Urothelium cell line (cell line): ENCODE results near the gene TTC34.

Experiments used
- DNase-seq: peaks from one replicate; pipeline ENCODE4 v3.0.0; 2011; ENCODE audit warnings: low spot score, mixed read lengths
- FAIRE-seq: peaks from 2 replicates; lab custom pipeline; 2011; peaks lifted over from hg19 to GRCh38; lab: Jason Lieb, UNC

The TTC34 gene, protein sequence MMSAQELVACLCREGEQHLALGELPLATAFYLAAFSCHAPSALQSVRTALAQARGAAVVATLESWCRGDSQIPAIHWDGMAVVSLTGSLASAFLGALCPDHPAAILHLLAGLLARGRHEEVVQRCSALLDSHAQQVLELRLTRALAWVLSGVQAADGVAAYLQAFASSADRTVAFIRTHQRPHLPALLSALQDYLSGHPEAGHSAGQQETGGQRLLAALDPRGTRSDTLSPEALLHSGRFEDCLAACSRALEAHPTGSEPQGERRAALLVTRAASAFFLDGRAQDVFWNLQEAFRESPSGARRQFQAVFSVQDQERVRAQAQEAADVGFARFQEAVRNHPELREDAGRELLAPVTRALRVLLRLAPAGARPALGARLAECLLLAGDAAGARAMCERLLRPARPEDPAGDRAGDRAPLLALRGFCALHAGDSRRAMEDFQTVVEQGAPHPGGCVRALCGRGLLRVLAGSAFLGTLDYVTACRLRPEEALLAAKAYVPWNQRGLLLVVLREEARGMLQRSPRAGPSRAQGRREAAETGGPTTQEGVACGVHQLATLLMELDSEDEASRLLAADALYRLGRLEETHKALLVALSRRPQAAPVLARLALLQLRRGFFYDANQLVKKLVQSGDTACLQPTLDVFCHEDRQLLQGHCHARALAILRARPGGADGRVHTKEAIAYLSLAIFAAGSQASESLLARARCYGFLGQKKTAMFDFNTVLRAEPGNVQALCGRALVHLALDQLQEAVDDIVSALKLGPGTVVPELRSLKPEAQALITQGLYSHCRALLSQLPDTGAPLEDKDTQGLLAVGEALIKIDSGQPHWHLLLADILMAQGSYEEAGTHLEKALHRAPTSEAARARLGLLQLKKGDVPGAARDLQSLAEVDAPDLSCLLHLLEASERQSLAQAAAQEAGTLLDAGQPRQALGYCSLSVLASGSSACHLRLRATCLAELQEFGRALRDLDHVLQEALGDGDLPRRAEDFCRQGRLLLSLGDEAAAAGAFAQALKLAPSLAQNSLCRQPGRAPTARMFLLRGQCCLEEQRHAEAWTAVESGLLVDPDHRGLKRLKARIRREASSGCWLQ

DNA sequence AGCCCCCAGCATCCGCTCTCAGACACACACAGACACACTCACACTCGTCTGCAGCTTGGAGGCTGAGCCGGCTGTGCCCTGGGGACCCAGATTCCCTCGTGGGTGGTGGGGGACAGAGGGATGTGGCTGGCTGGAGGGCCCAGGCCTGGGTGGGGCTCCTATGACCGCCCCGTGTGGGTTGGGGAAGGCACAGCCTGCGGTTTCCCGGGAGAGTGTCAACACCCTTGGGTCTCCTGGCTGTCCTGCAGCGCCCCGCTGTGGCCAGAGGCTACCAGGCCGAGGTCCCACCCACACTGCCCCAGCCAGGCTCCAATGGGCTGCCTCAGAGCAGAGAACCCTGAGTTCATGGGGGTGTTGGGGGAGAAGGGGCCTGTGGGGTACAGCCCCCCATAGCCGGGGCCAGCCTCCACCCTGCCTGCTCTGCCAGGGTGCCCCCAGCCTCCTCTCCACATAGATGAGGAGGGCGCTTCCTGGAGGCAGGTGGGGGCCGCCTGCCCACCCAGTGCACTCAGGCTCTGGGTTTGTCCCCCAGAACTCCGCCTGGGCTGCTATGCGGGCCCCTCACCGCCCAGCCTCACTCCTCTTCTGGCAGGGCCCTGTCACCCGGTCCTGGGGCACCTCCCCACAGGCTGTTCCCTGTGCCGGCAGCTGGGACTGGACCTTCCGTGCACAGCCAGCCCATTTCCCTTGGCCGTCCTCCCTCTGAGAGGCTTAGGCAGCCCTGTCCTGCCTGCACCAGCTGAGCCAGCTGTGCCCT, at the start of gene TTC34:
TSS of gene TTC34 (minus strand) at position 159 of the 757 bp plus-strand sequence. CDS start 866 bp downstream, outside the sequence.
- DNase-seq (peak; percentile 50), FAIRE-seq (no peak)

DNA sequence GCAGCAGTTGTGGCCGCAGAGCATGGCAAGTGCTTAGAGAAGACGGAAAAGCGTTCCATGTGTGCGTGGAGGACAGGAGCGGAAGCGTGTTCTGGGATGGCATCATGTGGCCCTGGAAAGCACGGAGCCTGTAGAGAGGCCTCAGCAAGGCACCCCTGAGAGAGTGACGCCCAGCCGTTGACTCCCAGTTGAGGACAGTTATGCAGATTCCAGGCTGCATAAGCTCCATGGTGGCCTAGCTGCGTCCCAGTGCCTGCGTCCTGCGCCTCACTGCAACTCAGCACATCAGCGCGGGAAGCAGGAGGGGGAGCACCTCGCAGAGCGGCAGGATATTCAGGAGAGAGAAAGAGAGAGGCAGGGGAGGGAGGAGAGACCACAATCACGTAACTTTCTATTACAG, 49.0 kb upstream of the TTC34 start:
- FAIRE-seq (no peak), DNase-seq (no peak)

DNA sequence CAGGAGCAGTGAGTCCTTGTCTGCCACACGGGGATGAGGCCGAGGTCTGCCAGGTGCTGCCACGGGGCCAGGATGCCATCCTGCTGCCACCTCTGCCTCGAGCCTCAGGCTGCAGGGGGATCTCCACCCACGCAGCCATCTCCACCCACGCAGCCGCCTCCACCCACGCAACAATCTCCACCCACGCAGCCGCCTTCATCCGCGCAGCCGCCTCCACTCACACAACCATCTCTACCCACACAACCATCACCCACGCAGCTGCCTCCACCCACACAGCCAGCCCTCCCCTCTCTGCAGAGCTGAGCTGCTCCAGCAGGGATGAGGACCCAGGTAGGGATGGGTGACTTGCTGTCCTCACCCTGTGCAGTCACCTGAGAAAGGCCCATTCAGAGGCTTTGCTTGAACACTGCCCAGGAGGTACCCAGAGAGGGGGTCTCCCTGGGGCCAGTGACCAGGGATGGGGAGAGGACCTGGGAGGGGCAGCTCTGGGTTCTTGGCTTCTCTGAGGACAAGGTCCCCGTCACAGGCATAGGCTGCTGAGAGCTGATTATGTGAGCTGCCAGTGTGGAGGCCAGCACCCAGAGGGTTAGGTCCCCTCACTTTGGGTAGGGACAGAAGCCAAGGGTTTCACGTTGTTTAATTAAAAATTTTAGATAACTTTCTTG, 46.6 kb upstream of the TTC34 start:
- DNase-seq (no peak), FAIRE-seq (no peak)

- FAIRE-seq (no peak), DNase-seq (no peak)
These were observed 45.8 kb upstream of the TTC34 start for GRCh38 chr1:2847086-2847985.

DNA sequence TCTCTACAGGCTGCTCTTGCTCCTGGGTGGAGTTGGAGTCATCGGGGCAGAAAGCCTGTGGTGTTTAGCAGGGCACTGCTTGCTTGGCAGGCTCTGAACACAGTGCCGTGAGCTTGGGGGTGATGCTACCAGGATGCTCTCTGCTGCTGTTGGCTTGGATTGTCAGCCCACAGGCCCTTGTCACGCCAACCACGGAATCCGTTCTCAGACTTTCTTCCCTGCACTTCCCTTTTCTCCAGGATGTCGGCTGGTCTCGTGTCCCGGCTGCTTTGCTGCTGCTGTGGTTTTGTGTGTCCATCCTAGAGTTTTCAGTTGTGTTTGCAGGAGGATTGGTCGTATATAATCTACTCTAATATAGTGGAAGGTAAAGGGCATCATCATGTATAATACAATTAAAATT, 44.4 kb upstream of the TTC34 start:
- no peak for FAIRE-seq
- no peak for DNase-seq

DNA sequence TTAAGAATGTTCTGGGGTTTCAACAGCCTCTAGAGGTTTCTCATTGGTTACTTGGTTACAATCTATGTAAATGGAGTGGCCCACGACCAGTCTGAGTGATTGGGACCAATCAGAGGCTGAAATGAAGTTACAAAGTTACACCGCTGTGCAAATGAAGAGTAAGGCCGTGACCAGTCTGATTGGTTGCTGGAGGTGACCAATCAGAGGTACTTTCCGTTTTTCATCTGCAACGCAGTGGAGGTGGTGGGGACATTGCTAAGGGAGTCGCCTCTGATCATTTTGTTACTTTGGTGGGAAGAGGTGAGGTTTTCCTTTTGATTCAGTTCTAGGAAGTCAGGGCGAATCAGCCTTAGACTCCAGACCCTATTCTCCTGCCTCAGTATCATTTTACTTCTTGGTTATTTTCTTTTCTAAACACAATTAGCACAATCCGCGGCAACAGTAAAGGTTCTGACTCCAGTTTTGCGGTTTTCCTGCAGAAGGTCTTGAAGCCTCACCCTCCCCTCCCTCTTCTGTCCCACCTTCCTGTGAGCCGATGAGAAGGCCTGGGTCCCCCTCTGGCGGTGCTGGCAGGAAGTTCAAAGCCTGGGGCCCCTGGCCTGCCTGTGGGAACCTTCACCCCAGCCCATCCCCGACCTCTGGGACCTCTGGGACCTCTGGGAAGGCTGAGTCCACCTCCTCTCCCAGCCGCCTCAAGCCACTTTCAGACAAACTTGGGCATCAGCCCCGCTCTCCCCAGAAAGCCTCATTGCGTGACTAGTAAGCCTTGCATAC, 38.7 kb upstream of the TTC34 start:
- FAIRE-seq (no peak), DNase-seq (no peak)

DNA sequence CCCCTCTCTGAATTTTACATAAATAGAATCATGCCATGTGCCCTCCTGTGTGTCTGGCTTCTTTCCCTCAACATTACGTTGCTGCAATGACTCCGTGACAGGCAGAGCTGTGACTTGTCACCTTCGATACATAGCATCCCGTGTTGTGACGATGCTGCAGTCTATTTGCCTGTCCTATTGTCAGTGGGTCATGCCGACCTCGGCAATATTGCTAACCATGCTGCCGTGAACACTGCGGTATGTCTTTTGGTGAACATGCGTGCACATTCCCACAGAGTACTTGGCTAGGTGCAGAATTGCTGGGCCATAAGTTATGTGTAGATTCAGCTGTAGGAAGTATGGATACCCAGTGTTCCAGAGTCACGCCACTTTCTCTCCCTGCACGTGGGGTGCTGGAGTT, 36.3 kb upstream of the TTC34 start:
- DNase-seq (no peak), FAIRE-seq (no peak)

DNA sequence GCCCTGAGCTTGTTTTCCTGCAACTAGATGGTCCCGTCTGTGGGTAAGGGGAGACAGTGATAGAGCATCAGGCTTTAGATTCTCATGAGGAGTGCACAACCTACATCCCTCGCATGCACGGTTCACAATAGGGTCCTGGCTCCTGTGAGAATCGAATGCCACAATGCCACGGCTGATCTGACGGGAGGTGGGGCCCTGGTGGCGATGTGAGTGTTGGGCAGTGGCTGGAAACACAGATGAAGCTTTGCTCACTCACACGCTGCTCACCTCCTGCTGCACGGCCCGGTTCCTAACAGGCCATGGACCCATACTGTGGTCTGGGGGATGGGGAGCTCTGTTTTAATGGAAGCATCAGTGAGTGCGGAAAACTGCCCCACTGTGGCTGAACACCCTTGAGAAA, 35.8 kb upstream of the TTC34 start:
- FAIRE-seq = no peak
- DNase-seq = no peak

- no peak for DNase-seq
- no peak for FAIRE-seq
These were observed 35.0 kb upstream of the TTC34 start for GRCh38 chr1:2836333-2836970.

GRCh38 chr1:2835650-2836159, 34.2 kb upstream of the TTC34 start:
- no peak for FAIRE-seq
- no peak for DNase-seq

DNA sequence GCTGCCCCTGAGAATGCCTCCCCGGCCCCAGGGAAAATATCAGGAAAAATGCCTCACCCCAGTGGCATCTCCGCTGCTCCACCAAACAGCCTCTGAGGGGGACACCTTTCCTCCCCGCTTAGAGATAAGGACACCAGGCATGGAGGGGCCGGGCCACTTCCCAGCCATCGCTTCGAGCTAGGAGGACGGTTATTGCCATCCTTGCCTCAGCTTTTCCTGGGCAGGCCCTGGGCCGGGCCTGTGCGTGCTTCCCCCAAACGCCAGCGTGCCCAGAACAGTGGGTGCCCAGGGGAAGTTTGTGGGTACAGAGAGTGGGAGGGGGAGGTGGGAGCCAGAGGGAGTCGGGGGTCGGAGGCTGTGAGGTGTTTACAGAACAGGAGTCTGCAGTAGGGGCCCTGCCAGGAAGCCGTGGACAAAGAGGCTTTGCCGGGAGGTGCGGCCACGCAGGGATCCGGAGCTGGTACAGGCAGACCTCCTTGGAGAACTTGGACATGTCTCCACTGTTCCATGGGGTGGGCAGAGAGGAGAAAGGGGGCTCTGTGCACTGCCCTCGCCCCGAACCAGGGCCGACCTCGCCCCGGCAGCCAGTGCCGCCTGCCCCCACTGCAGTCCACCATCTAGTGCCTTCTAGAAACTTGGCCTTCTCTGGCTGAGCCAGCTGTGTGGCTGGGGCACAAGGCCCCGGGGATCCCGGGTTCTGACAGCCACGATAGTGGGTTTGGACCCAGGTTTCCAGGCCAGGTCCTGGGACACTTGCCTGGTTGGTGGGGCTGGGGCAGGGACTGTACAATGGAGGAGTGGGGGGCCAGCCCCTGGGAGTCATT, 33.5 kb upstream of the TTC34 start:
- FAIRE-seq (no peak), DNase-seq (no peak)

GRCh38 chr1:2834146-2834475, 32.6 kb upstream of the TTC34 start:
- no peak for FAIRE-seq

DNA sequence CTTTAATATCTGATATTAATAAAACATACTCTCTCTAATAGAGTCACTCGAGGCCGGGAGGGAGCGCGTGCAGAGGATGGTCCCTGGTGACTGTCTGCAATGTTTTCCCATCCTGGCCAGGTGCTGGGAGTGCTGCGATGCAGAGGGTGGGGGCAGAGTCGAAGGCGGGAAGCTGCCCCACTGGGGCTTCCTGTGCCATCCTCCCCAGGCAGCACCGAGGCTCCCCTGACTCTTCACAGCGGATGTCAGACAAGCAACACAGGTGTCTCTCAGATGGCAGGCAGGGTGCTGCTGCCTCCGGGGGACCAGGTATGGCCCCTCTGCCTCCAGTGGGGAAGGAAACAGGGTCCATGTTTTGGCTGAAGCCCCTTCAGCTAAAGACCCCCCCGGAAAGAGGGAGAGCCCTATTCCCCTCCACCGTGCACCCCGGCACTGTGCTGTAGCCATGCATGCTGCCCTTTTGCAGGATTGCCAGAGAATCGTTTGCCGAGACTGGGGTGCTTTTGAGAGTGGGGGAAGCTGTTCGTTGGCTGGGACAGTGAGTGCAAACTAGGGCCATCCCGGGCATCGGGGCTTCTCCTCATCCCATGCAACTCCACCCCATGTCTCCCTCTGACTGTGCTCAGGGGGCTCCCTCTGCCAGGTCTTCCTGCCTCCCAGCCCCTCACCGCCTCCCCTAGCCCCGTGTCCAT, 32.1 kb upstream of the TTC34 start:
- FAIRE-seq (no peak), DNase-seq (no peak)

More at GRCh38 chr1:2834146-2834475, 32.6 kb upstream of the TTC34 start:
- no peak for DNase-seq

GRCh38 chr1:2832506-2833453, 31.3 kb upstream of the TTC34 start:
- DNase-seq = no peak
- FAIRE-seq = no peak

DNA sequence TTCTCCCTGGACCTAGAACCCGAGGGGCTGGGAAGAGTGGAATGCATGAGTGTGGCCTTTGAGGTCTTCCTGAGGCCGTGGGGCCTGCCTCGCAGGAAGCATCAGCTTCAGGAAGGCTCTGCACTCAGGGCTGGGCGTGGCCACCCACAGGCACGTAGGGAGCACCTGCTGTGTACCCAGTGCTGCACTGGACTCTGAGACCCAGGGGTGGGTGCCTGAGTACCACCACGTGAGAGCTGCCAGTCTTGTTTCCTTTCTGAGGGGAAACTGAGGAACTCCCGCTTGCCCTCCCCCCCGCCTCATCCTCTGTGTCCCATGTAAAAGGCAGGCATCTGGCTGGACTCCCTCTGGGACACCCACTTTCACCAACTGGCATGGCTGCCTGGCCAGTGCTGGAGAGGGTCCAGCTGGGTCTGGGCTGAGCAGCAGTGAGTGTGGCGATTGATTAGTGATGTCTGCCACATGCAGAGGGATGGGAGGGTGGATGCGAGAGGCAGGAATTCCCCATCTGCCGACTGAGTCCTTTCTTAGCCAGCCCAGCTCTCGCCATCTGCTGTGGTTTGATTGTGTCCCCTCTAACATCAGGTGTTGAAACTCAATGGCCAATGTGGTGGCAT, 30.2 kb upstream of the TTC34 start:
- FAIRE-seq = no peak
- no peak for DNase-seq
